Activated T-cell treated with anti-CD3 and anti-CD28 coated beads, Interleukin-2, amount 50 U/mL, for 1 hour (primary cell): ENCODE results near the gene PLA2G2E.
"Not testable (repeated sequence)": the region's sequence is repeated elsewhere in the genome, so short reads cannot be mapped to it uniquely, and the experiment has no call there.

Experiments
- DNase-seq: peaks from one replicate; pipeline ENCODE4 v3.0.0-alpha.2; 2020

The PLA2G2E gene

DNA sequence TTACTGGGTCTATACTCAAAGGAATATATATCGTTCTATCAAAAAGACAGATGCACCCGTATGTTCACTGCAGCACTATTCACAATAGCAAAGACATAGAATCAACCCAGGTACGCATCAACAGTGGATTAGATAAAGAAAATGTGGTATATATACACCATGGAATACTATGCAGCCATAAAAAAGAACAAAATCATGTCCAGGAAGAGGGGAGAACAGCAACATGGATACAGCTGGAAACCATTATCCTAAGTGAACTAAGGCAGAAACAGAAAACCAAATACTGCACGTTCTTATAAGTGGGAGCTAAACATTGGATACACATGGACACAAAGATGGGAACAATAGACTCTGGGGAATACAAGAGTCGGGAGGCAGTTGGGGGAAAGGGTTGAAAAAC lies 42.6 kb downstream of the PLA2G2E start:
- DNase-seq = not testable (repeated sequence)

DNA sequence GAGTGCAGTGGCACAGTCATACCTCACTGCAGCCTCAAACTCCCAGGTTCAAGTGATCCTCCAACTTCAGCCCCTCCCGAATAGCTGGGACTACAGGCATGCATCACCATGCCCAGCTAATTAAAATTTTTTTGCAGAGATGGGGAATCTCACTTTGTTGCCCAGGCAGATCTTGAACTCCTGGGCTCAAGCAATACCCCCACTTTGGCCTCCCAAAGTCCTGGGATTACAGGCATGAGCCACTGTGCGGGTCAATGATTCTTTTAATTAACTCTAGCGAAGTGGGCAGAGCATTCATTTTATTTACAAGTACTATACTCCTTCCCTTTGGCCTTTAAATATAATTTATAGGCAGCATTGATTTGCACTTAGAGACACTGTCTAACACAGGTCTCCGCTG lies 43.8 kb downstream of the PLA2G2E start:
- DNase-seq = no peak

DNA sequence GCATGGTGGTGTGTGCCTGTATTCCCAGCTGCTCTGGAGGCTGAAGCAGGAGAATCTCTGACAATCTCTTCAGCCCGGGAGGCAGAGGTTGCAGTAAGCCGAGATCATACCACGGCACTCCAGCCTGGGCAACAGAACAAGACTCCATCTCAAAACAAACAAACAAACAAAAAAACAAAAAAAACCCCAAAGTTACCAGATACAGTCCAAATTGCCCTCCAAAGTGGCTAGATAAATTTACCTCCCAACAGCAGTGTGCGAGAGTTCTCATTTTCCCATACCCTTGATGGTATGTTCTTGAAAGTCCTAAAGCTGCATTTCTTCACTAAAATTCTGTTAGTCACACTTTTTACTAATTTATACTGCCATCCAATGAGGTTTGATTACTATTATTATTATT lies 44.2 kb downstream of the PLA2G2E start:
- no peak for DNase-seq

DNA sequence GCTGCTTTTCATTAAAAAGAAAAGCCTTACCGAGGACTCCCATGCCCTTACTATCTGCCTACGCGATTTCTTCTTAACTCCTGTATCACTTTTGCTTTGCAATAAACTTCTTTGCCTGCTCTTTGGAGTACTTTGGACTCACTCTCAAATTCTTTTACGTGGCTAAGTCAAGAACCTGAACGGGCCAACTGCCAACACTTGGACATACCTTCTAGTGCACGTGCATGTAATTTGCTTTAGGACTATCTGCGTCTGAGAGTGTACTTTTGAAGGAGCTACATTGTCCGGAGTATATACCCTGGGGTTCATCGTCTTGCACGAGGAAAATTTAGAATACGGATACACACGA lies 44.8 kb downstream of the PLA2G2E start:
- no peak for DNase-seq

DNA sequence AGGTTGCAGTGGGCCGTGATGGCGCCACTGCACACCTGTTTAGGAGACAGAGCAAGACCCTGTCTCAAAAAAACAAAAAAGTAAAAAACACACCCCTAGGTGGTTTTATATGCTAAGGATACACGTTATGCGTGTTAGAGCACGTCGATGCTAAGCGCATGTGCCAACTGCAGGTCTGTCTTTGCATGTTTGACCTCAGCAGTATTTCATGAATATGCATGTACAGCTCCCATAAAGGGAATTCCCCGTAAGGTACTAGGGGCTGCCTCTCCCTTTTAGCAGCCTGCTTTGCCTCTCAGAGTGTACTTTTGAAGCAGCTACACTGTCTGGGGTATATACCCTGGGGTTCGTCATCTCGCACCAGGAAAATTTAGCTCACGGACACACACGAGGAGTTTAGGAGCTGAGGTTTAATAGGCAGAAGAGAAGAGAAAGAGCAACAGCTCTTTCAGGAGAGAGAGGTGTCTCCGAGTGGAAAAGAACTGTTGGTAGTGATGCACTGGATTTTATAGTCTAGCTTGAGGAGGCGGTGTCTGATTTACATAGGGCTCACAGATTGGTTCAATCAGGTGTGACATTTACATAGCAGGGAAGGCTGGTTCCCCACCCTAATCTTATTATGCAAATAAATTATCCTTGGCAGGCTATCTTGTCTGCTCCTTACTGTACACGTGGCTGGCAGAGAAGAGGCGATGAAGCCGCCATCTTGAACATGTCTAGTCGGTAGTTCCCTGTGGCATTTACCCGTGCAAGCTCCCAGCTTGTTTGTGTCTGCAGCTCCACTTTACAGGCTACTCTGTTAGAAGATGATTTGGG lies 45.4 kb downstream of the PLA2G2E start:
- DNase-seq = no peak

DNA sequence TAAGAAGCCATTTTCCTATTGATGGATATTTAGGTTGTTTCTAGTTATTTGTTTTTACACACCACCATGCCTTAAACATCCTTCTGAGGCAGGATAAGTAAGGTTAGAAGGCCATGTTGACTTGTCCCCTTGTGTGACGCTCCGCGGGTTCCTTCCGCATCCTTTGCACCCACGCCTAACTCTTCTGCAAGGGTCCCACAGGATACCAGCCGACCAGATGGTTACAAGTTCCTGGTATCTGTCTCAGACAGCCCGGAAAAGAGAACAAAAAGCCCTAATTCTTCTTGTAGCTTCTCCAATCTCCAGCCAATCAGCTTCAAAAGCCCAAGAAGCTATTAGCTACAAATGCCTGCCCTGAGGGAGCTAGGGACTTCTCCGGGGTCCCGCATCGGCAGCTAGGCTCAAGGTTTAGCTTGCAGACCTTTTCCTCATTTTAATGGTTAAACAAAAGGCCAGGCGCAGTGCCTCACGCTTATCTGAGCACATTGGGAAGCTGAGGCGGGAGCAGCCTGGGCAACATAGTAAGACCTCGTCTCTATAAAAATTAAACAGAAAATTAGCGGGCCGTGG lies 46.2 kb downstream of the PLA2G2E start:
- no peak for DNase-seq

DNA sequence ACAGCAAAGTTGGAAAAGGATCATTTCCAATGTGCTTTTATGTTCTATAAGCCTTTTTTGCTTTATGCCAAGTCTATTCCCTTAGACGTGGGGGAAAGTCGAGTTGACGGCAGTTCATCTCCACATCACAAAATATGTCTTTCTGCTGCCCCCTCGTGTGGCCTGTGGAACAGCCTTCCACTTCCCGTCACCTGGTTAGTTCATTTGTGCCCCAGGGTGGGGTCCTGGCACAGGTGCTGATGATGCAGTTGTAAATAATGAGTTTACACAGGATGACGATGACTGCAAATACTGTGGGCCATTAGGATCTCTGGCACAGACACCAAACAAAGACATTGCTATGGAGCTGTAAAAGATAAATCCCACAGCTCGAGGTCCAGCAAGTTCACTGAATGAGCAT lies 51.2 kb downstream of the PLA2G2E start:
- DNase-seq = no peak
